ENCODE results near the gene ARHGEF11. TPM values are rescaled to one million over a fixed set of nuclear protein-coding genes. Genes with fewer than 3 reads are reported as not detected.
A peak's percentile ranks its signal among the peaks of the same experiment; 100 is the strongest.

Gene ARHGEF11
- total RNA-seq, 1 experiment from 2014 or later = 45.5 TPM

- Mint-ChIP-seq H3K27ac (ENCODE audit: unreplicated experiment) (no peak overlapping the region), H3K9me3 (ENCODE audit: unreplicated experiment) (no peaks in the 10 kb centered on the region)
- CTCF ChIA-PET = interaction anchor here (0.5 to 1.4 kb wide), 4 partner anchors 9 to 125 kb away, joined by 3 to 6 read pairs (median 4); no protein-coding TSS in a partner anchor
These were observed 96.4 kb downstream of the ARHGEF11 start for GRCh38 chr1:156949127-156949526.

GRCh38 chr1:156948708-156949107 lies 96.8 kb downstream of the ARHGEF11 start:
- Mint-ChIP-seq H3K36me3 (ENCODE audit: insufficient read depth, unreplicated experiment) (peaks cover 75% of the 10 kb centered on the region), H3K4me3 (ENCODE audit: unreplicated experiment) (no peak overlapping the region), H3K27ac (ENCODE audit: unreplicated experiment) (no peak overlapping the region), H3K9me3 (ENCODE audit: unreplicated experiment) (no peaks in the 10 kb centered on the region), H3K27me3 (ENCODE audit: insufficient read depth, unreplicated experiment) (no peaks in the 10 kb centered on the region), H3K4me1 (ENCODE audit: low read depth, unreplicated experiment) (no peaks in the 10 kb centered on the region)
- CTCF ChIA-PET = interaction anchor here (0.5 to 1.4 kb wide), 5 partner anchors 10 to 125 kb away, joined by 3 to 6 read pairs (median 4); no protein-coding TSS in a partner anchor
- Histone ChIP-seq H3K4me3 (ENCODE audit: low read depth, low read length) (no peak overlapping the region), H3K27me3 (replicated peaks; ENCODE audit: control insufficient read depth, insufficient read depth, low read length) (no peaks in the 10 kb centered on the region), H3K9me3 (no peaks in the 10 kb centered on the region), H3K36me3 (ENCODE audit: control insufficient read depth, insufficient read depth, low read length) (no peaks in the 10 kb centered on the region; the same call in 1 of the 2 replicates), H3K4me1 (no peaks in the 10 kb centered on the region)
- no TSS peak for BruUV-seq (replicated peaks)
- POLR2A ChIA-PET = no interaction called here
- intact Hi-C loops (cut with micrococcal nuclease; ENCODE audit: unreplicated experiment) = no loop called here
- TF ChIP-seq CTCF (IDR thresholded peaks at IDR 0.05; ENCODE audit: insufficient read depth in 1 of 2, low read depth in 1 of 2, low read length in 1 of 2, severe bottlenecking in 1 of 2, unreplicated experiment in 1 of 2) = peak; percentile 36 to 47
- no peak for DNase-seq

More at GRCh38 chr1:156949127-156949526, 96.4 kb downstream of the ARHGEF11 start:
- Histone ChIP-seq H3K4me1 (no peaks in the 10 kb centered on the region), H3K4me3 (ENCODE audit: low read depth, low read length) (no peak overlapping the region), H3K27me3 (replicated peaks; ENCODE audit: control insufficient read depth, insufficient read depth, low read length) (no peaks in the 10 kb centered on the region), H3K9me3 (no peaks in the 10 kb centered on the region), H3K36me3 (ENCODE audit: control insufficient read depth, insufficient read depth, low read length) (no peaks in the 10 kb centered on the region; the same call in 1 of the 2 replicates)
- Mint-ChIP-seq H3K4me1 (ENCODE audit: low read depth, unreplicated experiment) (no peaks in the 10 kb centered on the region), H3K4me3 (ENCODE audit: unreplicated experiment) (no peak overlapping the region), H3K36me3 (ENCODE audit: insufficient read depth, unreplicated experiment) (peaks cover 72% of the 10 kb centered on the region), H3K27me3 (ENCODE audit: insufficient read depth, unreplicated experiment) (no peaks in the 10 kb centered on the region)
- POLR2A ChIA-PET = no interaction called here
- no peak for DNase-seq
- no peak for TF ChIP-seq CTCF (IDR thresholded peaks at IDR 0.05; ENCODE audit: insufficient read depth in 1 of 2, low read depth in 1 of 2, low read length in 1 of 2, severe bottlenecking in 1 of 2, unreplicated experiment in 1 of 2)
- intact Hi-C loops (cut with micrococcal nuclease; ENCODE audit: unreplicated experiment) = no loop called here
- BruUV-seq (replicated peaks) = no TSS peak

DNA sequence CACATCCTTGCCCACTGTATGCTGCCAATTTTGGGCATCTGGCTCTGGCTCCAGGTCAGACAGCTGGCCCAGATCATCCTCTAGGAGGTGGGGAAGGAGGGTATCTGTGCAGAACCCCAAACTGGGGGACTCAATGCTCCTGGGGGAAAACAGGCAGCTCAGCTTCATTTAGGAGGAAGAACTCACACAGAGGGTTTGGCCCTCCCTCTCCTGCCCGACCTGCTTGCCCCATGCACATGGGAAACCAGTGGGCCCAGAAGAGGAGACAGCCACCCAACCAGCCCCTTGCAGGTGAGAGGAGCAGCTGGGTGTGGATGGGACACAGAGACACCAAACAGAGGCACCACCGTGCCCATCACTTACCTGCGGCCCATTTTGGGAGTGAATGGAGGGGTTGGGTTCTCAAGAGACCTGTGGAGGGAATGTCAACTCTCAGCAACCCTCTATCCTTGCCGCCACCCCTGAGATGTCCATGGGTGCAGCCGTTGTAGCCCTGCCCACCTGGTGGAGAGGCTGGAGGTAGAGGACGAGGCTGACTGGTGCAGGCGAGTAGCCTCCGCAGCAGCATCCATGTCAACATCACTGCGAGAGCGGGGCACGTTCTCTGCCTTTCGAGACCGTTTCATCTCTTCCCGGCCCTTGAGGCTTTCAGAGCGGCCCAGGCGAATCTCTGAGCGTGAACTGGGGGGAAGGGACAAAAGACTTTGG lies 97.6 kb downstream of the ARHGEF11 start:
- Mint-ChIP-seq H3K36me3 (ENCODE audit: insufficient read depth, unreplicated experiment) (peaks cover 76% of the 10 kb centered on the region), H3K27me3 (ENCODE audit: insufficient read depth, unreplicated experiment) (no peaks in the 10 kb centered on the region), H3K9me3 (ENCODE audit: unreplicated experiment) (no peaks in the 10 kb centered on the region), H3K27ac (ENCODE audit: unreplicated experiment) (no peak overlapping the region), H3K4me3 (ENCODE audit: unreplicated experiment) (no peak overlapping the region), H3K4me1 (ENCODE audit: low read depth, unreplicated experiment) (no peaks in the 10 kb centered on the region)
- H3K4me3 ChIP-seq (ENCODE audit: low read depth, low read length) = no peak overlapping the region
- intact Hi-C loops (cut with micrococcal nuclease; ENCODE audit: unreplicated experiment) = no loop called here
- no peak for DNase-seq
- no peak for TF ChIP-seq CTCF (IDR thresholded peaks at IDR 0.05; ENCODE audit: insufficient read depth in 1 of 2, low read depth in 1 of 2, low read length in 1 of 2, severe bottlenecking in 1 of 2, unreplicated experiment in 1 of 2)
- no peaks in the 10 kb centered on the region for H3K9me3 ChIP-seq
- no peaks in the 10 kb centered on the region; the same call in 1 of the 2 replicates for H3K36me3 ChIP-seq (ENCODE audit: control insufficient read depth, insufficient read depth, low read length)
- no TSS peak for BruUV-seq (replicated peaks)
- H3K4me1 ChIP-seq = no peaks in the 10 kb centered on the region
- no peaks in the 10 kb centered on the region for H3K27me3 ChIP-seq (replicated peaks; ENCODE audit: control insufficient read depth, insufficient read depth, low read length)
- POLR2A ChIA-PET = no interaction called here
- CTCF ChIA-PET = interaction anchor here (0.6 to 1.4 kb wide), 4 partner anchors 11 to 126 kb away, joined by 3 to 4 read pairs (median 4); no protein-coding TSS in a partner anchor

Data from Caco-2 (cell line).